Glomerular endothelial cell (primary cell): Measurements from ENCODE around the gene CHD9. TPM values are rescaled to one million over a fixed set of nuclear protein-coding genes. Genes with fewer than 3 reads are reported as not detected.
"Not testable (repeated sequence)": the region's sequence is repeated elsewhere in the genome, so short reads cannot be mapped to it uniquely, and the experiment has no call there.

Experiments used
- DNase-seq: peaks from one replicate; pipeline ENCODE4 v3.0.0-alpha.2; 2011; ENCODE audit warnings: low read depth, low spot score; ENCODE audit errors: extremely low read depth
- total RNA-seq: library from RNA; depleted of rRNA; stranded (reverse); fragments of >200 nt; gene quantifications from 2 replicates; pipeline ENCODE4 v1.2.3, GENCODE V29; 2015

Gene CHD9
- total RNA-seq, 1 donor from 2014 or later: 44.0 TPM

DNA sequence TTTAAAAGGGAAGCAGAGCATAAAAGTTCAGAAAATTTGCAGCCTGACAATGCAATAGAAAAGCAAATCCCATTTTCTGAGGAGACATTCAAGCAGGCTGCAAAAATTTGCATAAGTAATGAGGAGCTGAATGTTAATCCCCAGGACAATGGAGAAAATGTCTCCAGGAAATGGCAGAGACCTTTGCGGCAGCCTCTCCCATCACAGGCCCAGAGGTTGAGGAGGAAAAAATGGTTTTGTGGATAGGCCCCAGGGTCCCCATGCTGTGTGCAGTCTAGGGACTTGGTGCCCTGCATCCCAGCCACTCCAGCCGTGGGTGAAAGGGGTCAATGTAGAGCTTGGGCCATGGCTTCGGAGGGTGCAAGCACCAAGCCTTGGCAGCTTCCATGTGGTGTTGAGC lies 19.5 kb downstream of the CHD9 start:
- not testable (repeated sequence) for DNase-seq

DNA sequence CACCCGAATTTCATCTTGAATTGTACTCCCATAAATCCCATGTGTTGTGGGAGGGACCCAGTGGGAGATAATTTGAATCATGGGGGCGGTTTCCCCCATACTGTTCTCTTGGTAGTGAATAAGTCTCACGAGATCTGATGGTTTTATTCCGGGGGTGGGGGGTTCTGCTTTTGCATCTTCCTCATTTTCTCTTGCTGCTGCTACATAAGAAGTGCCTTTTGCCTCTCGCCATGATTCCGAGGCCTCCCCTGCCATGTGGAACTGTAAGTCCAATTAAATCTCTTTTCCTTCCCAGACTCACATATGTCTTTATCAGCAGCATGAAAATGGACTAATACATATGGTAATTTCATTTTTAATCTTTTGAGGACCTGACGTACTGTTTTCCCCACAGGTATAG lies 20.7 kb downstream of the CHD9 start:
- DNase-seq: not testable (repeated sequence)

DNA sequence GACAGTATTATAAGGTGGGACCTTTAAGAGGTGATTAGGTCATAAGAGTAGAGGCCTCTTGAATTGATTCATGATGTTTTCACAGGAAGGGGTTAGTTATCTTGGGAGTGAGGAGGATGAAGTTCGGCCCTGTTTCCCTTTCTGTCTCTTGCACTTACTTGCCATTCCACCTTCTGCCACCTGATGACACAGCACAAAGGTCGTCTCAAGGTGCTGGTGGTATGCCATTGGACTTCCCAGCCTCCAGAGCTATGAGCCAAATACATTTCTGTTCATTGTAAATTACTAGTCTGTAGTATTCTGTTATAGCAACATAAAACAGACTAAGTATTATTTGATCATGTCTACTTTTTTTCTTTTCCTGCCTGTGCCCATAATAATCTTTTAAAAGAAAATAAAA lies 23.5 kb downstream of the CHD9 start:
- no peak for DNase-seq

DNA sequence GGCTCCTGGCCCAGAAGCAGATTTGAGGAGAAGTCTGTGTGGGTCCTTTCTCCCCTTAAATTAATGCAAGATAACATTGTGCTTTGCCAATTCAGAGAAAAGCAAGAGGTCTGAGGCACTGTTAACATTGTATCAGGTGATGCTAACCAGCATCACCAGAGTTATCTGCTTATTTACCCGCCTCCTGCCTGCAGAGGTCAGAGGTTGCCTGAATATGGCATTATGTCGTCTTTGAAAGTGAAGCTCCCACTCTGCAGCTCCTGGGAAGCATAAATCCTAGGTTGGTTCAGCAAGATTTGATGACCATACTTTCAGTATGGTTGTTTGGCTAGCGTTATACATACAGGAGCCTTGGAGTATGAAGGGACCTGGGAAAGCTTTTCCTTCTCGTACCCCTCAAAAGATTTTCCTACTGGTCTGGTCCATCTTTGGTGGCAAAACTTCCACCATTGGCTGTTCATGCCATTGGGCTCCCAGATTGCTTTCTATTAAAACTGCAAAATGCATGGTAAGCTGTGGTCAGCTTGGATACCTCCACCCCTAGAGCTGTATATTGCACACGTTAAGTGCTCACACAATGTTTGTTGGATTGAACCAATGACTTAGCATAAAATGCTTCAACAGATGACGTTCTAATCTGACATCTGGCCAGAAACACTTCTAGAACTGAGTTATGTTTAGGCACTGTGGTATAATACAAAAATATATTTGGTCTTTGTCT lies 24.1 kb downstream of the CHD9 start:
- no peak for DNase-seq

DNA sequence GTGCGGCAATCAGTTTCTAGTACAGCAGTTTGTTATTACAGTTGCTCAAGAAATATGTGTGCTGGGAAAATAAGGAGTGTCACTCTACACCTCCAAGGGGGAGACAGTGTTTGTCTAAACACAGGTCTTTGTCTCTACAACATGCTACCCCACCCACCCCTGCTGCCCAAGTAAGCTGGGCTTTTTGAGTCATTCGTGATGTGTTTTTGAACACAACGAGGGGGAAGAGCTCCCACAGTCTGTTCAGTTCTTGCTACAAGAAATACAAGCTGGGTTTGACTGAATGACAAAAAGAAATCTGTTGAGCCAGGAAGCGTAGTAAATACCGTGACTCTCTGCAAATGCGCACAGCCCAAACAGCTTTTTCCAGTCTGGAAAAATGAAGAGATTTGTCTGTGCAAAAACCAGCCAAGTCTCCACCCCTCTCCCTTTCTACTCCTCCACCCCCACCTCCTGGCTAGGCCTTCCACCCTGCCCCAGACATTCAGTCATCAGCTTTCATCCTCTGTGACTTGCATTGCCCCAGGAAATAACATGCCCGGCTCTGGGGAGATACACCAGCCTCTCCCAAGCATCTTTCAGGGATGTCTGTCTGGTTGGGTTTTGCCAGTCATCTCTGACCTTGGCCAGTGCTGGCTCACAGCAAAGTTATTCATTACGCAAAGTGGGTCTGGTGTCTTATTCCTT lies 25.7 kb downstream of the CHD9 start:
- no peak for DNase-seq

DNA sequence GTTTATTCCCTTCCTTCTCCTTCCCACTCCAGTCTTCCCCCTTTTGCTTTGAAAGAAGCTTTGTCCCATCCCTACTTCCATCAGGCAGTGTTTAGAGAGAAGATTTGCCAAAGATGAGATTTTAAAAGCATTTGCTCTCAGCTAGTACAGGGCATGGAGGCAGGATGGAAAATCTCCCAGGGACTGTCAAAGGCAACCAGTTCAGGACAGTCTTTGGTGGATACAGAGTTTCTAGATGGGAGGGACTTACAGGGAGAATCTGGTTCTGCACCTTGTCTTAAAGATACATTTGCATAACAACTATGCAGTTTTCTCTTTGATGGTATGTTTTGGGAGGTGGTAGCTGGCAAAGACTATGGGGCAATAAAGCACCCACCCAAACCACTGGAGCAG lies 26.2 kb downstream of the CHD9 start:
- no peak for DNase-seq

DNA sequence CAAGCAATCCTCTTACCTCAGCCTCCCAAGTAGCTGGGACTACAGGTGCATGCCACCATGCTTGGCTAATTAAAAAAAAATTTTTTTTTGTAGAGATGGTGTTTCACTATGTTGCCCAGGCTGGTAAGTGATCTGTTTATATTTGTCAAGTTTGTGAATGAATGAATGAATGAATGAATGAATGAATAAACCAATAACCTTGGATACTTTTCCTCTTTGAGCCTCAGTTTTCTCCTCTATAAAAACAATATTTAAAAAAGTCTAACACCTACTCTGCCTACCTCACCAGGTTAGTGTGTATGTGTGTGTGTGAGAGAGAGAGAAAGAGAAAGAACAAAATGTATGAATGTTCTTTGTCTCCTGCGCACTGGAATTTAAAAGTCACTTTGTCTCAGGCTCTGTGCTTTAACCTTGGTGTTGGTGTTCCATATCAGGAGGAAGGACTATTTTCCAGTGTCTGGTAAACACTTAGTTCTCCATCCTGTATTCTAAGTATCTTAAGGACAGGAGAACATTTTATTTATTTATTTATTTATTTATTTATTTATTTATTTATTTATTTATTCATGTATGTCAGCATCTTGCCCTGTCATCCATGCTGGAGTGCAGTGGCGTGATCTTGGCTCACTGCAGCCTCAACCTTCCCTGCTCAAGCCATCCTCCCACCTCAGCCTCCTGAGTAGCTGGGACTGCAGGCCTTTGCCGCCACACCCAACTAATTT lies 27.1 kb downstream of the CHD9 start:
- no peak for DNase-seq

DNA sequence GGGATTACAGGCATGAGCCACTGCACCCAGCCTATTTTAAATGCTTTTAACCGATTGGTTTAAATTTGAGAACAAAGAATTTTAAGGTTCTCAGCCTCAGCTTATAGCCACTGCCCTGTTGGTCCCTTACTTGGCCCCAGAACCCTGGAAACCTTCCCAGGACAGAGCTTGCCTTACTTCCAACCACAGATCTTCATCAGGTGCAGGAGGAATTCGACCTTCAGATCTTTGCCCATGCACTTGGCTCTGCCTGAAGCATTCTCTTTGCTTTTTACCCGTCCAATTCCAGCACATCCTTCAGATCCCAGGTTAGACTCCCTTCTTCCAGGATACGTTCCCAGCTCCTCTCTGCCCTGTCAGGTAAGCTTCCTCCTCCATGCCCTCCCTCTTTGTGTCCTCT lies 27.7 kb downstream of the CHD9 start:
- DNase-seq: no peak

DNA sequence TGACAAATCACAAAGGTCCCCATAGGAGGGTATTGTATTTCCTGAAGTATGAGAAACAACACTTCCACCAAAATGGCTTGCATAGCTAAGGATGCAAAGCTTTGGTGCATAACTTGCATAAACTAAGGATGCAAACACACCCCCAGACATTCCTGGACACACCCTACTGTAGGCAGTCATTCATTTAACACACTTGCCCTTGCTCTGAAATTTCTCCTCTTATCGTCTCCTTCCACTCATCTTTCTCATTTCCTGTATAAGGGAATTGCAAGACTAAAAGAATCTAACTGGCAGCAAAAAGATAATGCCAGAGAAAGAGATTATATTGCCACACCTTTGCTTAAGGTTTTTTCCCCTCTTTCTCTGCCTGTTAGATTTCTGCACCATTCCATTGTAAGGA lies 28.3 kb downstream of the CHD9 start:
- DNase-seq: no peak

DNA sequence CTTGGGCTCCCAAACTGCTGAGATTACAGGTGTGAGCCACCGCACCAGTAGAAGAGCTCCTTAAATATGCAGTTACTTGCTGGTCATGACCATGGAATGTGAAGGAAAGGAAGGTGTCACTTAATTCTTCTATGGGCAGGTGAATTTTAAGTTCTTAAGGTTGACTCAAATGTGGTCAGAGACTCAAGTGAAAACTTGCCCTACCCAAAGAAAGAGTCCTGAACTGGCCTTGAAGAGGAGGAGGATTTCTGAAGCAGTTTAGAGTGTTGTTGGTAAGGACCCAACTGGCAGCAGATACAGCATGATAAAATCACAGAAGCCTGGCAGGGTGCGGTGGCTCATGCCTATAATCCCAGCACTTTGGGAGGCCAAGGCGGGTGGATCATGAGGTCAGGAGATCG lies 29.4 kb downstream of the CHD9 start:
- DNase-seq: no peak

DNA sequence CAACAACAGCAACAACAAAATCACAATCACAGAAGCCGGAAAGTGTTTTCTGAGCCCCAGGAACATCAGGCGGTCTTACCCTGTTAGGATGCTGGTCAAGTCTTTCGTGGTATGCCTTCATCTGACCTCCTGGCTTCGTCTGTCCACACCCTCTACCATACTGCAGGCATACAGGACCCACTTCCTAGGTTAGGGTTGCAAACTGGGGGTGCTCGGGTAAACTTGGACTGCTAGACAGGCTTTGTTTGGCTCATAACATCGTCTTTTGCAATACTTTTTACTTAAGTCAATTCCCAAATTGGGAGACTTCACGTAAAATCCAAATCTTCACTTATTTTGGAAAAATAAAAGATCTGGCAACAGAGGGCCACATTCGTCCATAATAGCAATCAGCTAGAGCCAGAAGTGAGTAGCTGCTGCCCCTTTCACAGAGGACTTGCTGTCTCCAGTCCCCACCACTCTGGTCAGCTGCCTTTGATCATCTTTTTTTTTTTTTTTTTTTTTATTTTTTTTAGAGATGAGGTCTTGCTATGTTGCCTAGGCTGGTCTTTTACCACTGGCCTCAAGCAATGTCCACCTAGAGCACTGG lies 30.0 kb downstream of the CHD9 start:
- no peak for DNase-seq

DNA sequence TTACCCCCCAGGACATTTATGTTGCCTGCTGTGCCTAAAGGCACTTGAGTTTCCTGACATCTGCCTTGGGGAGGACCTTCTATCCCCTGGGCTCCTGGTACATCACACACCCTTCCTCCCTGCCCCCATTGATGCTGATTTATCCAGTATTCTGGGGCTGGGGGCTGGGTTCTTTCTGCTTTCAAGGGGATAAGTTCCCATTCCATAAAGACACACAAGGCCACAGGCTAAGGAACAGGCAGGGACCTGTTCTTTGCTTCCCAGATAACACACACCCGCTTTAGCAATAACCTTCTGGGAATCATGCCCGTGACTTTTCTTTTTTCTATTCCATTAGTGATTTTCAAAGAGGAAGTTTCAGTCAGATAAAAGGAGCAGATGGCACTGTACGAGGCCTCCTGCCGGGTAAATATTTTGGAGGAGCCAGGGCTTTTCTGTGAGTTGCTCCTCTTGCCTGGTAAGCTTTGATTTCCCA lies 30.6 kb downstream of the CHD9 start:
- no peak for DNase-seq

DNA sequence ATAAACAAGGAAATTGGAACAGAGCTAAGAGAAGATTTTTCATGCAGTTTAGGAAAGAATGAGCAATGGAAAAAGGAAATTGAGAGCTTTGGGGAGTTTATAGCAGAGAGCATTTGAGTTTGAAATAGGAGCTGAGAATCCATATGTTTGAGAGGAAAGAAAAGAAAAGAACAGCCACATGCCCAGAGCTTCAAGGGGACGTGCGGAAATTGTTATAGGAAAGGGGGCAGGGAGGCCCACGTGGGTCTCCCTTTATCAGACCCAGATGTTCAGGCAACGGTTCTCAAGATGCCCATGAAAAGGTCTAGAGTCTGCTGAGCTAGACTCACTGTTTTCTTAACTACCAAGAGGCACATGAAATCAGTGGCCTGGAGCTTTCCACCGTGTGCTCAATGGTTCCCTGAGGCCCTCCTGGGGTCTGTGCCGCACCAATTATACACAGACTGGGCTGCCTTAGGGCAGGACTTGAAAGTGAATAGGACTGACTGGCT lies 31.2 kb downstream of the CHD9 start:
- no peak for DNase-seq

DNA sequence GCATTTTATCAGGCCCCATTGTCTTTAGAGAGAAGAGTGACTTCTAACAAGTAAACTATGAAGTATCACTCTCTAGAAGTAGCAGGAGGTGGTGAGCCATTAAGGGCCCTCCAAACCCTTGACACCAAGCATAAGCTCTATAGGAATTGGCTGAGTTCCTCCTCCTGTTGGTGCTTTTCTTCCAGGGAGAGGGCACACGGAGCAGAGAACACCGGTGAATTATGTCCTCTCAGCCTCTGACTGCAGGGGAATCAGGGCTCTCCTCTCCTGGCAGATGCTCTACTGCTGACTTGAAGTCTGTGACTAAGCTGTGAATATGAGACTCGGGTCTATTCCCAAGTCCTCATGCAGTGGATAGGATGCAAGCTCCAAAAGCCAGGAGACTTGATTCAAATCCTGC lies 32.3 kb downstream of the CHD9 start:
- DNase-seq: no peak

DNA sequence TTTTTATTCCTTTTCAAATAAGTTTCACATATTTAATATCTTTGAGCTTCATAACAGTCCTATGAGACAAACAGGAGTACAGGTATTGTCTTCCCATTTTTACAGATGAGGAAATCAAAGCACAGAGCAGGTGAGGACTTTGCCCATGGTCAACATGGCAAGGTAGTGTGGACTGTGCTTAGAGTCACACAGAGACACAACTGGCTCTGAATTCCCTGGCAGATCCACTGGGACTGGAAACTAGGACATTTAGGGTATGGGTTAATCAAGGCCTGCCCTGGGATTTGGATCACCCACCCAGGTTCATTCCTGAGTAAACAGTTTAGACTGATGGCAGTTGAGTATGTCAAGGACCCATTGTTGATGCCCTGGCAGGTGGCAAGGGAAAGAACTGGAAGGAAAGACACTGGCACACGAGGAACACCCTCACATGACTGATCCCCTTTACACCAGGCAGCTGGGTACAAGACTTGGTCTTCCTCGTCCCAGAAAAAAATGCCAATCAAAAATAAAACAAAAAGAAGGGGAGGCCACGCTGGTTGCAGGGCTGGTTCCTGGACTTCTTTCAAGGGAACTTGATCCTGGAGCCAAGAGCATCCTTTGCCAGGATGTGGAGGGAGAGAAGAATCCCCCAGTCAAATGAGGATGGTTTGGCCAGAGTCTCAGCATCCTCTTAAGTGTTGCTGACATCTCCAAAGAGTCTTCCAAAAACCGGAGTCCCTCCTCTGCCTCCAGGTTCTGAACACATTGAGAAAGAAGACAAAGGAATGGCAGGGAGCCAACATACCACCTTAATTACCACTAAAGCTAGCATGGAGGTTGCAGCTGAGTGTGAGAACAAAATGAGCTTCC lies 34.9 kb downstream of the CHD9 start:
- no peak for DNase-seq

DNA sequence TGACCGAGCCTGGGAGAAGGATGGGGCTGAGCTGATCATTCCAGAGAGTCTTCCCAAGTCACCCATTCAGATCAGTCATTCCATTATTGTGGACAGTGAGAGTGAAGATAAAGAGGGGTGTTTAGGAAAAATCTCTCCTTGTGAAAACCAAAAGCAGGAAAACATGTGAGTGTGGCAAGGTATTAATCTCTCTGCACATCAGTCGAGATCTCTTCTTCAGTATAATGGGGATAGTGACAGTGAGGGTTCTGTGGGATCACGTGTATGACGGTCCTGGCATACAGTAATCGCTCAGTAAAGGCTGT lies 35.4 kb downstream of the CHD9 start:
- DNase-seq: no peak

DNA sequence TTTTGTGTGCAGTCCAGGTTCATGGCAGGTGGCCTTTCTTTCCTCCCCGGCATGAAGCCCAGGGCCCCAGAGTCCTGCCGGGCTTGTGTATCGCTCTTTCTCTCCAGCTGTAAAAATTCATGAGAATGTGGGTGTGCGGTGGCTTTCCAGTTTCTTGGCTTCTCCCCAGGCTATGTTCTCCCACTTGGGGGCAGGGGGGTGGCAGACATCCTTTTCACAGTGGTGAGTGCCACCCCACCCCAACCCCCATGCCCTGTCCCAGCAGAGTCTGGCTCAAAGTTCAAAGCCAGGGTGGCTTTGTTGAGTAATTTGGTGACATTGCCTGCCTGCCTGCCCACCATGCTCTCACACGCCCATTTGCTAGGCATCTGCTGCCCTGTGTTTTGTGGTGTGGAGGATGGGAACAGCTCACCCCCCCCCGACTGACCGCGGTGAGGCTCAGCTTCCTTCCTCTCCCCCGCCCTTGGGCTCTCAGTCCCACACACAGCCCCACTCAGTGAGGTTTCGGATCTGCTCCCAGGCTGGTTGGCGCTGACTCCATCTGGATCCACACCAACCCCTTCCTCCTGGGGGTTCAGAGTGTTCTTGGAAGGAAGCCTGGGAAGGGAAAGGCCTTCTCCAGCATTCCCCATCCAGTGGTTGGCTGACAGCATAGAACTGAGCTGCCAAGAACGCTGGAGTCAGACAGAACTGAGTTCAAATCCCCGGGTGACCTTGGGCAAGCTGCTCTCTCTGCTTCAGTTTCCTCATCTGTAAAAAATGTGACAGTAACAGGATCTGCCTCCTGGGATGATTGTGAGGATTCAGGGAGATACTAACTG lies 36.0 kb downstream of the CHD9 start:
- DNase-seq: peak; percentile 75

DNA sequence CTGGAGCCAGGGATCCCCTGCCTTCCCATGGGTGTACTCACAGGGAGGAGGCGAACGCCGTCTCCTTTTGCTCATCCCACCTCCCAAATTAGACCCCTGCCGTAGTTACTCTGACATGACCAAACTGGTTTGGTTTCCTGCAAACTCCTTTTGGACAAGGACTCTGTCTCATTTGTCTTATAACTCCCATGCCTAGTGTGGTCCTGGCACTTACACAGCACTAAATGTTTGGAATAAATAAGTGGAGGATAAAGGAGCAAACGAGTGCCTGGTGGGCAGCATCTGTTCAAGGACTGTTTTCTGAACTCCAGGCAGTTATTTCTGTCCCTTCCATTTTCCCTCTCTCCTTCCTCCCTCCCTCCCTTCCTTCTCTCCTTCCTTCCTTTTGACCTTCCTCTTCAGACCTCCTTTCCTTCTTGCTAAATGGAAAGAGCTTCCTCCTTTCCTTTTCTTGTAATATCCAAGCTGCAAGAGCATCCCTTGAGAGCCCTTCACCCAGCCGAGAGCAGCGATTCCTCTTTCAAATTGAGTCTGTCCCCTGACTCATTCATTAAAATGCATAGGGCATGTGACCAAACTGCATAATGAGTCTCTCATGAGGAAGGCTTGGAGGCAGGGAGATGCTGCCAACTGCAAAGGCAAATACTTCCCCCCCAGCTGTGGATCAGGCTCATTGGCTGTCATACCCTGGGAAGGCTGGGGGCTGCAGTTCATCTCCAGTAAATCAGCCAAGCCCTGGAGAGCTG lies 36.8 kb downstream of the CHD9 start:
- no peak for DNase-seq

DNA sequence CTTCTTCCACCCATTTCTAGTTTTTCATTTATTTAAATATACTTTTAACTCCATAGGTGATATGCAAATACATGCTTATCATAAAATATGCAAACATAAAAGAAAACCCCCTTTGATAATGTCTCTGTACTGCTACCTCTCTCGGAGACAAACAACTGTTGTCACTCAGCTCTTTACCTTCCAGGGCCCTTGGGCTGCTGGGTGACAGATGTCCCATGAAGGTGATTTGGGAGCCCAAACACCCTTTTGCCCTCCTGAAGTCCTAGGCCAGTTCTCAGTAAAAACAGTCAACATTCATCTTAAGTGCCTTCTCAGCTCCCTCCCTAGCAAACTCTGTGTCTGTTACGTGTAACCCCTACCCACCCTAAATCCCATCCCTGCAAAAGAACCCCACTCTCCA lies 37.5 kb downstream of the CHD9 start:
- no peak for DNase-seq
